ENCODE data around the gene MRC2.

MRC2 gene

DNA sequence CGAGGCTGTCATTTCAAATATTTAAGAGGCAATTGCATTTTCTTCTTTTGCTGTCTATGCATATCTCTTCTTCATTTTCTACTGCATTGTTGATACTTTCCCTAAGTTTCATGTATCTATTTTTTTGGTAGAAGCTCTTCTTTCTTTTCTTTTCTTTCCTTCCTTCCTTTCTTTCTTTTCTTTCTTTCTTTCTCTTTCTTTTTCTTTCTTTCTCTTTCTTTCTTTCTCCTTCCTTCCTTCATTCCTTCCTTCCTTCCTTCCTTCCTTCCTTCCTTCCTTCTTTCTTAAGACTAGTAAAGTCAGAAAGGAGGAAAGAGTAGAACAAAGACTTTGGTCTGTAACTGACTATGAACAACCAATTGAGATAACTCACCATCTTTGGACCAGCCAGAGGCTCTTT is 33.9 kb downstream of the MRC2 start:
- no peak for DNase-seq (ENCODE audit: low spot score)

DNA sequence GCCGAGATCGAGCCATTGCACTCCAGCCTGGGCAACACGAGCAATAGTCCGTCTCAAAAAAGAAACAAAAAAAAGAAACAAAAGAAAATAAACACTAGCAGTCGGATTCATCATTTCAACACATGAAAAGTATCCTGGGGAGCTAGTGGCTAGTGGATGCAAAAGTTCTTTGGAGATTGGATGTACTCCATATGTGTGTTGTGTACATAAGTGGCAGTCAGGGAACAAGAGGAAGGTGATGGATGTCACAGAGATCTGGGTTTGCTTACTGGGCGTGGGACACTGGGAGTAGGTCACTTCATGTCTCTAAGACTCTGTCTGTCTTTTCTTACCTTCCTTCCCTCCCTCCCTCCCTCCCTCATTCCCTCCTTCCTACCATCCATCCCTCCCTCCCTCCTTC is 35.4 kb downstream of the MRC2 start:
- no peak for DNase-seq (ENCODE audit: low spot score)

DNA sequence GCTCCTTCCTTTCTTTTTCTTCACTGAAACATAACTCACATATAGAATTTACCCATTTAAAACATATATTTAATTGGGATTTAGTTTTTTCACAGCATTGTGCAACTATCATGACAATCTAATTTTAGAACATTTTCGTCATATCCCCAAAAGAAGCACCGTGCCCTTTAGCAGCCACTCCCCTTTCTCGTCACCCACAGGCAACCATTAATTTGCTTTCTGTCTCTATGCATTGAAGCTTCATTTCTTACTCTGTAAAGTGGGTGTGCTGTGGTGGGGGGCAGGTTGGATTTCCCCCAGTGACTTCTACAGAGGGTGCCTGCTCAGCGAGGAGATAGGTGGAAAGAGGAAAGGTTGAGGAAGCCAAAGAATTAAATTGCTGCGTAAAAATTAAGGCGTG is 35.8 kb downstream of the MRC2 start:
- DNase-seq (ENCODE audit: low spot score) = no peak

DNA sequence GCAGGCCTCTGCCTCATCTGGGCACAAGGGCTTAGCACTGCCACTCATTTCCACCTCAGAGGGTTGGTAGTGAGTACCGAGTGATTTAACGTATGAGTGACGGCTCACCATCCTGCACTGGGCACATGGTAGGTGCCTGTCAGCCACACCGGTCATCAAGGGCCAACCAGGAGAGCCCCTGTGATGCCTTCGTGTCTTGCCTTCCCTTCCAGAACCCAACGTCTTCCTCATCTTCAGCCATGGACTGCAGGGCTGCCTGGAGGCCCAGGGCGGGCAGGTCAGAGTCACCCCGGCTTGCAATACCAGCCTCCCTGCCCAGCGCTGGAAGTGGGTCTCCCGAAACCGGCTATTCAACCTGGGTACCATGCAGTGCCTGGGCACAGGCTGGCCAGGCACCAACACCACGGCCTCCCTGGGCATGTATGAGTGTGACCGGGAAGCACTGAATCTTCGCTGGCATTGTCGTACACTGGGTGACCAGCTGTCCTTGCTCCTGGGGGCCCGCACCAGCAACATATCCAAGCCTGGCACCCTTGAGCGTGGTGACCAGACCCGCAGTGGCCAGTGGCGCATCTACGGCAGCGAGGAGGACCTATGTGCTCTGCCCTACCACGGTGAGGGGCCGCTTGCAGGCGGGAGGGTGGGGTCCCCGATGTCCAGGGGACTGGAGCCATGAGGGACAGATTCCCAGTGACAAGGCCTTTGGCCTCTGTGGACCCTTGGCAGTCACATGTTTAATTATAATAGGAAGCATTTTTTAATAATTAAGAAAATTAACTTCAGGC is 37.1 kb downstream of the MRC2 start:
- DNase-seq (ENCODE audit: low spot score) = no peak

DNA sequence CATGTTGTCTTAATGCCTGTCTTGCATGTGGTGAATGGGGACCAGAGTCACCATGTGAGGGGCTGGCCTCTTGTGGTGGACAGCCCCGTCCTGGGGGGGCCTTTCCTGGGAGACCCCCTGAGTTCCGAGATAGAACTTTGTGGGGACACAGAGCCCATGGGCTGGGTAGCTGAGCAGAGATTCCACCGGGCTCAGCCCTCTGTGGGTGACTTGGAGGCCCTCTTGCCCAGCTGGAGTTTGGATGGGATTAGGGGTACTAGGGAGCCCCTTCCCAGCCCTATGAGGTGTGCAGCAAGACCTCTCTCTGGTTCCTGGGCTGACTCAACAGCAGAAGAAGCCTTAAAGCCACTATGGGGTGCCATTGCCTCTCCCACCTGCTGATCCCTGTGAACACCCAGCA is 38.1 kb downstream of the MRC2 start:
- no peak for DNase-seq (ENCODE audit: low spot score)

DNA sequence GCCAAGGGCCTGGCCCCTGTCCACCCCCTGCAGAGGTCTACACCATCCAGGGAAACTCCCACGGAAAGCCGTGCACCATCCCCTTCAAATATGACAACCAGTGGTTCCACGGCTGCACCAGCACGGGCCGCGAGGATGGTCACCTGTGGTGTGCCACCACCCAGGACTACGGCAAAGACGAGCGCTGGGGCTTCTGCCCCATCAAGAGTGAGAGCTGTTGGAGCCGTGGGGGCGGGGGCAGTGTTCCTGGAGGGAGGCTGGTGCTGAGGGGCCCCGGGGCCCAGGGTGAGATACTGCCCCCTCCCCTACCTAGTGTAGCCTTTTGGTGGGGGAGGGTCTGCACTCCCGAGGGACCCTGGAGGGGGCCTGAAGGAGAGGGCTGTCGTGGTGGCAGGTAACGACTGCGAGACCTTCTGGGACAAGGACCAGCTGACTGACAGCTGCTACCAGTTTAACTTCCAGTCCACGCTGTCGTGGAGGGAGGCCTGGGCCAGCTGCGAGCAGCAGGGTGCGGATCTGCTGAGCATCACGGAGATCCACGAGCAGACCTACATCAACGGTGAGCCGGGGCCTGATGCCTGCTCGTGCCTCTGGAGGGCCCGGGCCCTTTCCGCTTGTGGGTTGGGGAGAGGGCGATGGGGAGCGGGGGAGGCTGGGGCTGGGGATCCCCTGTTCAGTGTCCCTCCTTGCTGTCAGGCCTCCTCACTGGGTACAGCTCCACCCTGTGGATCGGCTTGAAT is 38.8 kb downstream of the MRC2 start:
- DNase-seq (ENCODE audit: low spot score) = no peak

DNA sequence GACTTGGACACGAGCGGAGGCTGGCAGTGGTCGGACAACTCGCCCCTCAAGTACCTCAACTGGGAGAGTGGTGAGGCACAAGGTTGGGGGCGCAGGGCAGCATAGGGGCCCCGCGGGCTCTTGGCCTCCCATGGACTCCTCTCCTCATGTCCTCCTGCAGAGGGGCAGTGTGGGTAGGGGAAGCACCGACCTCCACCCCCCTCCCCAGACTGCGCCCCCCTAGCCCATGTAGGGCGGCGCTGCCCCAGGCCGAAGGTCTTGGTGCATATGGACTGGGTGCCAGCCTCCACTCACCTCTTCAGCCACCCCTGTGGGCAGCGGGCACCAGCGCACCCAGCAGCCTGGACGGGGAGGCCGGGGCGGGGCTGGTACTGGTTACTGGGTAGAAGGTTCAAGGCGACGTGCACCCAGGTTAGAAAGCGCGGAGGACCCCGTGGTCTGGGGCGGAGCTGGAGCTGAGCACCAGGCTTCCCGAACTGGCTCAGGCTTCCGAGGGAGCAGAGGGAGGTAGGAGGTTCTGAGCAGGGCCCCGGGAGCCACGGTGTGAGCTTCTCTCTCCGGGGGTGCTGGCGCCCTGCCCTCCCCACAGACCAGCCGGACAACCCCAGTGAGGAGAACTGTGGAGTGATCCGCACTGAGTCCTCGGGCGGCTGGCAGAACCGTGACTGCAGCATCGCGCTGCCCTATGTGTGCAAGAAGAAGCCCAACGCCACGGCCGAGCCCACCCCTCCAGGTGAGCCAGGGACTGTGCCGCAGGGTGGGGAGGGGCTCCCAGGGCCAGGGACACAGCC is 39.5 kb downstream of the MRC2 start:
- DNase-seq (ENCODE audit: low spot score) = no peak

DNA sequence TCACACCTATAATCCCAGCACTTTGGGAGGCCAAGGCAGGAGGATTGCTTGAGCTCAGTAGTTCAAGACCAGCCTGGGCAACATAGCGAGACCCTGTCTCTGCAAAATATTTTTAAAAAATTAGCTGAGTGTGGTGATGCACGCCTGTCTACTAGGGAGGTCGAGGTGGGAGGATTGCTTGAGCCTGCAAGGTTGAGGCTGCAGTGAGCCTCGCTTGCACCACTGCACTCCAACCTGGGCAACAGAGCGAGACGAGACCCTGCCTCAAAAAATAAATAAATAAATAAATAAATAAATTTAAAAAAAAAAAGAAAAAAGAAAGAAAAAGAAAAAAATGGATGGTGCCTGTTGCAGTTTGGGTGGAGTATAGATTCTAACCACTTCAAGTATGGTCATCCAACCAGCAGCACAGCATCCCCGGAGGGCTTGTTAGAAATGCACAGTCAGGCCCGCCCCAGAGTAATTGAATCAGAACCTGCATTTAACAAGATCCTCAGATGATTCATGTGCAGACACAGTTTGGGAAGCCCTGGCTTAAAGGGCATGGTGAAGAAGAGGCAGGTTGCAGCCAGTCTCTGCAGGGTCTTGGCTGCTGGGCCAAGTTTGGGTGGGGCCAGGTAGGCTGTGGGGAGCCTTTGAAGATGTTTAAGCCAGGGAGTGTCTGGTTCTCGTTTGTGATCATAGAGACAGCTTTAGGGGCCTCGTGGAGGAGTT is 40.8 kb downstream of the MRC2 start:
- DNase-seq (ENCODE audit: low spot score) = no peak

DNA sequence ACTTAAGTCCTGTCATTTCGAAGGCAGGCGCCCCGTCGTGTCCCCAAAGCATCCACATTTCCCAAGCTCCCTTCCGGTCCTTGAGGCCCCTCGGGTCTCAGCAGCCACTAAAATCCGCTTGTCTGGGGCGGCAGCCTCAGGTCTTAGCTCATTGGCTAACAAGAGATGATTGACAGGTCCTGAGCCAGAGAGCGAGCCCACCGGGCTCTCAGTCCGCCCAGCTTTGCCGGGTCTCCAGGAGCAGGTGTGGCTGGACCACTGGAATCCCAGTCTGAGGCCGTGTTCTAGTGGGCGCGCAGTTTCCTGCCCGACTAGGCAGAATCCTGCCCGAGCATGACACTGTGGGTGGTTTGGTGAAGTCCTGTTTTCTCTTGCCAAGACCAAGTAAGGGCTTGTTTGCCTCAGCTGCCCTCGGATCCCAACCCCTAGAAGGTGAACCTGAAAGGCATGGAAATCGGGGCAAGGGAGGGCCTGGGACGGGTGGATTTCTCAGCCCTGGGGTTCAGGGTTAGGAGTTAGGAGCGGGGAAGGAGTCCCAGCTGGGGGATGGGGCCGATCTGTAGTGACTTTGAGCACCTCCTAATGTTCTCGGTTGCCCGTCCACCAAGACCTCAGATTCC is 42.8 kb downstream of the MRC2 start:
- DNase-seq (ENCODE audit: low spot score) = no peak

DNA sequence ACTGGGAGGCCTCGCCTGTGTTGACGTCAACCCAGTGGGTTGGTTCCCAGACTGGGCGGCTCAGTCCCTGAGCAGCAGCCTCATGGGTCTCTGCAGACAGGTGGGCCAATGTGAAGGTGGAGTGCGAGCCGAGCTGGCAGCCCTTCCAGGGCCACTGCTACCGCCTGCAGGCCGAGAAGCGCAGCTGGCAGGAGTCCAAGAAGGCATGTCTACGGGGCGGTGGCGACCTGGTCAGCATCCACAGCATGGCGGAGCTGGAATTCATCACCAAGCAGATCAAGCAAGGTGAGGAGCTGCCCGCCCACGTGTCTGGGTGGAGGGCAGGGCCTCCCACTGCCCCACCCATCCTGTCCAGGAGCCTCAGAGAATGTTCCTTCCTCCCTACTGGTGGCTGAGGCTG is 44.1 kb downstream of the MRC2 start:
- DNase-seq (ENCODE audit: low spot score) = peak; percentile 26

DNA sequence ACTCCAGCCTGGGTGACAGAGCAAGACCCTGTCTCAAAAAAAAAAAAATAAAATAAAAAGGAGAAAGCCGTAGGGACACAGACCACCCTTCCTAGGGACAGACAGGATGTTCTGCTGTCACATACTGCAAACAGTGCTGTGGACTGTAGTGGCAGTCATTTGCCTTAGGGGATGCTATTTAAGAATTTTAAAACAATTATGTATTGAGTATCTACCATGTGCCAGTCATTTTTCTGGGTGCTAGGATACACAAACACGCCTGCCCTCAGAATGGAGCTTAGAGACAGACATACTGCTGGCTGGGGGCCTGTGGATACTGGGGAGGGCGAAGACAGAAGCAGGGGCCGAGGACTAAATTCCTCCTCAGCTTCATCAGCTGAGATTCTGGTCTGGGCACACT is 45.5 kb downstream of the MRC2 start:
- no peak for DNase-seq (ENCODE audit: low spot score)

DNA sequence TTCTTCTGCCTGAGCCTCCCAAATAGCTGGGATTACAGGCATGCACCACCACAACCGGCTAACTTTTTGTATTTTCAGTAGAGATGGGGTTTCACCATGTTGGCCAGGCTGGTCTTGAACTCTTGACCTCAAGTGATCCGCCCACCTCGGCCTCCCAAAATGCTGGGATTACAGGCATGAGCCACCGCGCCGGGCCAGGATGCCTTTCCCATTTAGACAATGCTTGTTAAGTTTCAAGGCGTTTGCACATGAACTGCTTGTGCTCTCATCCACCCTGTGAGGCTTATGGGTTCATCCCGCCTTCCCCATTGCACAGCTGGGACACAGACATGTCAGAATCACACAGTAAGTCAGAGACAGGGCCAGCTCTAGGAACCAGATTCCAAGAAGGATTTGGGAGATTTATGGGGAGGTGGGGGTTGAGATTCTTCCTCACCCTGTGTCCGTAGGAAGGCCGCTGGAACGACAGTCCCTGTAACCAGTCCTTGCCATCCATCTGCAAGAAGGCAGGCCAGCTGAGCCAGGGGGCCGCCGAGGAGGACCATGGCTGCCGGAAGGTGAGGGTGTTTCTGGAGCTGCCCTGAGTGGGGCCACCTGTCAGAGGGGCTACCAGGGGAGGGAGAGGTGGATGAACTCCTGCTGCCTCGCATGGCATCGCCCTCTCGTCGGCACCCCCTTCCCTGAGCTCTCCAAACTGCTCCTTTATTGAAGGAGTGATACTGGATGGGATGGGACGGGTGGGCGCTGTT is 46.3 kb downstream of the MRC2 start:
- DNase-seq (ENCODE audit: low spot score) = no peak

DNA sequence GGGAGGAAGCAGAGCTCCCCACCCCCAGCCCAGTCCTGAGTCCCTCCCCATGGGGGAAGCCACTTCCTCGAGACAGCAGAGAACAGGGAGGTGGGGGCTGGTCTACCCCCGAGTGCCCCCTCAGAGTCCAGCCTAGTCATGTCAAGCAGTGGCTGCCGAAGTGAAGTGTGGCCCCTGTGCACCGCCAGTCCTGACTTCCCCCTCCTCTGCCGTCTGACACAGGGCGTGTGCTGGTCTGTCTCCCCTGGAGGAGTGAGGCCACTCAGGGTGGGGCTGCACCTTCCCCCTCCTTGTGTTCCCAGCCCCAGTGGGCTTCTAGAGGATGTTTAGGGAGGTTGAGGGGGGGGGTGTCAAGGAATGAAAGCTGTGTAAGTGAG is 46.9 kb downstream of the MRC2 start:
- no peak for DNase-seq (ENCODE audit: low spot score)

DNA sequence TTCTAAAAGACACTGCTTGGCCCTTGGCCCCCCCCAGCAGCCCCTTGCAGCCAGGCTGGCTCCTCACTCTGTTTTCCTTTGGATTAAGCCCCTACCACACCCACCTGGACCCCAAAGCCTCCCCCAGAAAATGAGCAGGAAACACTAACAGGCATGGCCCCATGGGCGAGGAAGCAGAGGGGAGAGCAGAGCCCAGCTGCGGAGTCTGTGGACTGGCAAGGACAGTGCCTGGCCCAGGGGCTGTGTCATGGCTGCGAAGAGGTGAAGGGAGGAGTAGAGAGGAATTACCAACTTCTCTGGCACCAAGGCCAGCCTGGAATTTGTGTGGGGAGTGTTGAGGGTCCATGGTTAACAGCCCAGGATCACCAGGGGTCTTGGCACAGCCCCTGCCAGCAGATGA is 47.4 kb downstream of the MRC2 start:
- no peak for DNase-seq (ENCODE audit: low spot score)

DNA sequence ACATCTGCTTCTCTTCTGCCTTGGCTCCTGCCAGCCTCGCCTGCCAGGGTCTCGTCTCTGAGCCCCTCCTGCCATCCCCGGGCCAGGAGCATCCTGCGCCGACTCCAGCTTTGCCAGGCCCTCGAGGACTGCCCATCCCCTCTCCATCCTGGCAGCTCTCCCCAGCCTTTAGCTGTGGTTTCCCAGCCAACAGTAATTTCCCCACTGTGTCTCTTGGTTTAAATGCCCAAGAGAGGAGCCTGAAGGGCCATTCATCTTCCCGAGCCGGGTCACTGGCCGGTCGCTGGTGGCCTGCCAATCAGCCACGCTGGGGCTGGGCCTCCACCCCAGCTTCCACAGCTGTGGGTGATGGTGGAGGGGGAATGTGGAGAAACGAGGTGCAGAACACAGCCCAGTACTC is 47.8 kb downstream of the MRC2 start:
- DNase-seq (ENCODE audit: low spot score) = no peak

DNA sequence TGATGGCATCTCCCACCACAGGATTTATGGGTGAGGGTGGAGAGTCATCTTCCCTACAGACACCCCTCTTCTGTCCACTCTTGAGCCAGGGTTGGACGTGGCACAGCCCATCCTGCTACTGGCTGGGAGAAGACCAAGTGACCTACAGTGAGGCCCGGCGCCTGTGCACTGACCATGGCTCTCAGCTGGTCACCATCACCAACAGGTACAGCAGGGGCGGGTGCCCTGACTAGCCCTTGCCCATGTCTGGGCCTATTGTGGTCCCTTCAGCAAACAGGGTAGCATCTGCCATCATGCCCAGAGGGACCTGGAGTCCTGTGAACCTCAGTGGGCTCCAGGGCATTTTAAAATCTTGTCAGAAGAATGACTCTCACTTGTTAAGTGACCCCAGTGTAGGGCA is 48.2 kb downstream of the MRC2 start:
- no peak for DNase-seq (ENCODE audit: low spot score)

DNA sequence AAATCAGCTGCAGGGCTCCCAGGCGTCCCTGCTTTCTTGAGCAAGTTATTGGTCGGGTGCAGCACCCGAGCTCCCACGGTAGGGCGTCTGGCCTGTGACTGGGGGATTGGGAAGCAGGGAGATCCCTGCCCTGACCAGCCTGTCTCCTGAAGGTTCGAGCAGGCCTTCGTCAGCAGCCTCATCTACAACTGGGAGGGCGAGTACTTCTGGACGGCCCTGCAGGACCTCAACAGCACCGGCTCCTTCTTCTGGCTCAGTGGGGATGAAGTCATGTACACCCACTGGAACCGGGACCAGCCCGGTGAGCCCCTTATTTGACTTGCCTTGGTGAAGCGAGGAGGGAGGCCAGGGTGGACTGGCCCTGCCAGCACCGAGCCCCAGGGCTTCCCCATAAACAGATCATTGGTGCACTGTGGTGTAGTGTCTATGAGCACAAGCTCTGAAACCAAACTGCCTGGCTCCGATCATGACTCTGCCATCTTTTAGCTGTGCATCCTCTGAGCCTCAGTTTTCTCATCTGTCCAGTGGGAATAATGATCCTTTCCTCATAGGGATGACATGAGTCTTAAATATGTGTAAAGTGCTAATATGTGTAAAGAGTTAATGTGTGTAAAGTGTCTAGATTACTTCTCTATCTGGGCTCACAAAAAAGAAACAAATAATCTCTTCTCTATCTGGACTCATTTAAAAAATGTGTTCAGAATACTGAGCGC is 48.9 kb downstream of the MRC2 start:
- DNase-seq (ENCODE audit: low spot score) = no peak

DNA sequence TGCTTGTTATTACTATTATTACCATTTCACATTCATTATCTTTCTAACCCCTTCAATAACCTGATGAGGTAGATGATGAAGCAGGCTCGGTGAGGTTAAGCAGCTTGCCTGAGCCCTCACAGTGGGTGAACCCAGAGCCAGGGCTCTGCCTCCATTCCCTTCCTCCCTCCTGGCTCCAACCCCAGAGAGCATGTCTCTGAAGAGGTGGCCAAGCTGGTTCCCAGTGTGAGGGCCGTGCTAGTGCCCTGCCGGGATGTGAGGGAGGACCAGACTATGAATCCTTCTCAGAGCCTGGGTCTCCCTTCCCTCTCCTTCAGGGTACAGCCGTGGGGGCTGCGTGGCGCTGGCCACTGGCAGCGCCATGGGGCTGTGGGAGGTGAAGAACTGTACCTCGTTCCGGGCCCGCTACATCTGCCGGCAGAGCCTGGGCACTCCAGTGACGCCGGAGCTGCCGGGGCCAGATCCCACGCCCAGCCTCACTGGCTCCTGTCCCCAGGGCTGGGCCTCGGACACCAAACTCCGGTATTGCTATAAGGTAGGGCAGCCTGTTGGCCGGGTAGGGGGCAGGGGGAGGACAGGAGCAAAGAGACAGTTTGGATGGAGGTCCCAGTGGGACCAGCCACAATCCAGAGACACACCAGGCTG is 49.6 kb downstream of the MRC2 start:
- no peak for DNase-seq (ENCODE audit: low spot score)

DNA sequence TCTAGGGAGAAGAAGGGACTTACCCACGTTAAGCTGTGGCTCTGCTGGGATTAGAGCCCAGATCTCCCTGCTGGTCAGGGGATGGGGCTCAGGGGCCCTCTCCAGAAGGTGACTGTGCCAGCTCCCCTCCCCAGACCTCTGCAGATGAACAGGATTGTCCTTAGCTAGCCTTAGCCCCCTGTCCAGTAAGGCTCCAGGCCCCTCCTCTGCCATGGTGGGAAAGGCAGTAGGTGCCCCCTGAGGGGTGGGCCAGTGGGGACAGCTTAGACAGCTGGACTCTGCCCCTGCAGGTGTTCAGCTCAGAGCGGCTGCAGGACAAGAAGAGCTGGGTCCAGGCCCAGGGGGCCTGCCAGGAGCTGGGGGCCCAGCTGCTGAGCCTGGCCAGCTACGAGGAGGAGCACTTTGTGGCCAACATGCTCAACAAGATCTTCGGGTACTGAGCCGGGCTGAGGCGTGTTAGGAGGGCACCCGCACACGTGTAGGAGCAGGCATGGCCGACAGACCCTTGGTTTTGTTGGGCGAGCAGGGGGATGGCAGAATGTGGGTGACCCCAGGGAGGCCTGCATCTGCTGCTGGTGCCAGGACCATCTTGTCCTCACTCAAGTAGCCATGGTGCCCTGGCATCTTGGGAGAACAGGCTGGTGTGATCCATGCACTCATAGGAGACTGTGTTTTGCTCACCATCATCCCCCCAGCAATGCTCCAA is 50.9 kb downstream of the MRC2 start:
- no peak for DNase-seq (ENCODE audit: low spot score)

All from SW480 (cell line).